ENCODE results near the gene GPALPP1.

The GPALPP1 gene

DNA sequence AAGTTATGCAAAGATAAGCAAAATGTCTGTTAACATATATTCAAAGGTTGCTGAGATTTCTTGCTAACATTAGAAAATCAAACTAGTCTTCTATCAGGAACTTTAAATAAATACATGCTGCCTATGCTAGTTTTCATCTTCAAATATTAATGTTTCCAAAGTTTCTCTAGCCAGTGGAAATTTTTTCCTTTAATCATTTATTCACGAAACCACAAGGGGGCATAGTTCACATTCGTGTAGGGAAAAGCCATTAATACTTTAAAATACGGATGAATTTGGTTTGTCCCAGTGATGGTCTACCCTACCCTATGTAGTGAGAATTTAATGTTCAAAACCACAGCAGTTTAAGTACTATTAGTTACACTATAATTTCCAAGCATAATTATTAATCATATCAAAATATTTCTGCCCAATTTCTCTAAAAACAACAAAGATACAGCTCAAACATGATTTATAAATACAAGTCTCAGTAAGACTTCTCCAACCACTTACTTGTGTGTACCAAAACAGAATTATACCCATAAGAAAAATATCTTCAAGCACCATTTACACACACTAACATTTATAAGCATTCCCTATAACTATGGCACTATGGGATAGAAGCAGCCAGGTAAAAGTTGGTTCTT, 16.3 kb upstream of the GPALPP1 start:
- no peak for DNase-seq (ENCODE audit: extremely low read depth, insufficient read length)
- no peaks in the 10 kb centered on the region for H3K36me3 ChIP-seq (ENCODE audit: control insufficient read depth, insufficient read depth, low read length)

DNA sequence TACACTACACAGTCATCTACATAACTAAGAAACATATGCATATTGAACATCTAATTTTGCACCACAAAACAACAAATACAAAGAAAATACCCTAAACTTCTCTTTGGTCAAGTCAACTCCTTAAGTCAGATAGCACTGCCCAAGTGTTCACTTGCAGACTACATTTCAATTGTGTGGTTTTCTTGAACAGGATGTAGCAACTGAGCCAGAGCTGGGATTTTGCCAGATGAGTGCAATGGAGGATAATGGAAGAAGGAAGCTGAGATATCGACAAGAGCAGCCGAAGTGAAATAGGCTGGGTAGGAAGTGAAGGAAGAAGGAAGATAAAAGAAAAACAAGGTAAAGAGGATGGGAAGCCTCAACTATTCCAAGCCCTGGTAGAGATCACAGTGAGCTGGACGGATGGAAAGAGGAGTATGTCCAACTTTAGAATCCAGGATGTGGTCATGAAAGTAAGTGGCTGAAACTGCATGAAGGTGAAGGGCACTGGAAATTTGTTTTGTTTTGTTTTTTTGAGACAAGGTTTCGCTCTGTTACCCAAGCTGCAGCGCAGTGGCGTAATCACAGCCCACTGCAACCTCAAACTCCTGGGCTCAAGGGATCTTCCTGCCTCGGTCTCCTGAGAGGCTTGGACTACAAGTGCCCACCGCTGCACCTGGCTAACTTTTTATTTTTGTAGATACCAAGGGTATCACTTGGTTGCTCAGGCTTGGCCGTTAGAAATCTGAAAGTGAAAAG, 15.1 kb upstream of the GPALPP1 start:
- H3K4me3 ChIP-seq (replicated peaks; ENCODE audit: low read depth, low read length): peak overlapping the region; percentile 29
- no peaks in the 10 kb centered on the region for H3K36me3 ChIP-seq (ENCODE audit: control insufficient read depth, insufficient read depth, low read length)
- DNase-seq (ENCODE audit: extremely low read depth, insufficient read length): peak; percentile 9

More for the DNA sequence above, 16.3 kb upstream of the GPALPP1 start:
- TF ChIP-seq, protein P1, sequence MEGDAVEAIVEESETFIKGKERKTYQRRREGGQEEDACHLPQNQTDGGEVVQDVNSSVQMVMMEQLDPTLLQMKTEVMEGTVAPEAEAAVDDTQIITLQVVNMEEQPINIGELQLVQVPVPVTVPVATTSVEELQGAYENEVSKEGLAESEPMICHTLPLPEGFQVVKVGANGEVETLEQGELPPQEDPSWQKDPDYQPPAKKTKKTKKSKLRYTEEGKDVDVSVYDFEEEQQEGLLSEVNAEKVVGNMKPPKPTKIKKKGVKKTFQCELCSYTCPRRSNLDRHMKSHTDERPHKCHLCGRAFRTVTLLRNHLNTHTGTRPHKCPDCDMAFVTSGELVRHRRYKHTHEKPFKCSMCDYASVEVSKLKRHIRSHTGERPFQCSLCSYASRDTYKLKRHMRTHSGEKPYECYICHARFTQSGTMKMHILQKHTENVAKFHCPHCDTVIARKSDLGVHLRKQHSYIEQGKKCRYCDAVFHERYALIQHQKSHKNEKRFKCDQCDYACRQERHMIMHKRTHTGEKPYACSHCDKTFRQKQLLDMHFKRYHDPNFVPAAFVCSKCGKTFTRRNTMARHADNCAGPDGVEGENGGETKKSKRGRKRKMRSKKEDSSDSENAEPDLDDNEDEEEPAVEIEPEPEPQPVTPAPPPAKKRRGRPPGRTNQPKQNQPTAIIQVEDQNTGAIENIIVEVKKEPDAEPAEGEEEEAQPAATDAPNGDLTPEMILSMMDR (IDR thresholded peaks at IDR 0.05; ENCODE audit: insufficient read depth, low read length, poor library complexity, severe bottlenecking): peak; percentile 42
- H3K4me3 ChIP-seq (replicated peaks; ENCODE audit: low read depth, low read length): no peak overlapping the region
- H3K27me3 ChIP-seq (replicated peaks; ENCODE audit: control insufficient read depth, insufficient read depth, low read length): no peaks in the 10 kb centered on the region

DNA sequence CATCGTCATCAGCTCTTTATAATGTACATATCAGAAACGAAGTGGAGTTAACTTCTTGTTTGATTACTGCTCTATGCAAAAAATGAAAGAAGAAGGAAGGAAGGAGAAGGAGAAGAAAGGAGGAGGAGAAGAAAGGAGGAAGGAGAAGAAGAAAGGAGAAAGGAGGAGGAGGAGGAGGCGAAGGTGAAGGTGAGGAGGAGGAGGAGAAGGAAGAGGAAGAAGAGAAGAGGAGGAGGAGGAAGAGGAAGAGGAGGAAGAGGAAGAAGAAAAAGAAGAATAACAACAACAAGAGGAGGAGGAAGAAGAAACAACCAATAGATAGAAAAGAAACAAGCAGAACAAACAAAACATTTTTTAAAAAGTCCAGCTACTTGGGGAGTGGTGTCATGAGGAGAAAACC, 13.1 kb upstream of the GPALPP1 start:
- TF ChIP-seq, protein P1 (IDR thresholded peaks at IDR 0.05; ENCODE audit: insufficient read depth, low read length, poor library complexity, severe bottlenecking): no peak
- Histone ChIP-seq H3K36me3 (ENCODE audit: control insufficient read depth, insufficient read depth, low read length) (no peaks in the 10 kb centered on the region), H3K27me3 (replicated peaks; ENCODE audit: control insufficient read depth, insufficient read depth, low read length) (no peaks in the 10 kb centered on the region), H3K4me3 (replicated peaks; ENCODE audit: low read depth, low read length) (no peak overlapping the region)
- no peak for DNase-seq (ENCODE audit: extremely low read depth, insufficient read length)

More for the DNA sequence above, 15.1 kb upstream of the GPALPP1 start:
- TF ChIP-seq, protein P1 (IDR thresholded peaks at IDR 0.05; ENCODE audit: insufficient read depth, low read length, poor library complexity, severe bottlenecking): no peak
- no peaks in the 10 kb centered on the region for H3K27me3 ChIP-seq (replicated peaks; ENCODE audit: control insufficient read depth, insufficient read depth, low read length)

DNA sequence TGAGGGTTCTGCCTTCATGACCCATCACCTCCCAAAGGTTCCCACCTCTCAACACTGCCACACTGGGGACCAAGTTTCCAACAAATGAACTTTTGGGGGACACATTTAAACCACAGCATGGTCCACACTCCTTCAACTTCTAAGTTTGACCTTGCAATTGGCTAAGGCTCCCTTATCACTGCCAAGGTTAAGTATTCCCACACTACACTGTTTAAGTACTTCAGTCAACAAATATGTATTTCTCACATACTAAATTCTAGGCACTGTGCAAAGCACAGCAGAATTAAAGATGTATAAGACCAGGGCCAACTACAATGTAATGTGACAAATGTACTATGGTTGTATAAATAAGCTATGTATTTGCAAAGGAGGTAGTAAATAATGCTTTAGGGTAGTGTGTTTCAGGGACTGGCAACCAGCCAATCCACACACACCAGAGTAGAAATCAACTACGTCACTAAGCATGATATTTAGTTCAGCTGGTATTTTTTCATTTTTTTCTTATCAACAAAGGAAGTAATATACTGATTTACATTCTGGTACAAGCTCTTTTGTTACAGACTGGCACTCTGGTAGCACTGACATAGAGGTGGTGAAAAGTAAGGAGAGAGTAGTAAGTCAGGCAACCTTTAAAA, 12.3 kb upstream of the GPALPP1 start:
- H3K27me3 ChIP-seq (replicated peaks; ENCODE audit: control insufficient read depth, insufficient read depth, low read length): no peaks in the 10 kb centered on the region
- no peak overlapping the region for H3K4me3 ChIP-seq (replicated peaks; ENCODE audit: low read depth, low read length)
- H3K36me3 ChIP-seq (ENCODE audit: control insufficient read depth, insufficient read depth, low read length): no peaks in the 10 kb centered on the region
- DNase-seq (ENCODE audit: extremely low read depth, insufficient read length): no peak
- TF ChIP-seq, protein P1 (IDR thresholded peaks at IDR 0.05; ENCODE audit: insufficient read depth, low read length, poor library complexity, severe bottlenecking): no peak

DNA sequence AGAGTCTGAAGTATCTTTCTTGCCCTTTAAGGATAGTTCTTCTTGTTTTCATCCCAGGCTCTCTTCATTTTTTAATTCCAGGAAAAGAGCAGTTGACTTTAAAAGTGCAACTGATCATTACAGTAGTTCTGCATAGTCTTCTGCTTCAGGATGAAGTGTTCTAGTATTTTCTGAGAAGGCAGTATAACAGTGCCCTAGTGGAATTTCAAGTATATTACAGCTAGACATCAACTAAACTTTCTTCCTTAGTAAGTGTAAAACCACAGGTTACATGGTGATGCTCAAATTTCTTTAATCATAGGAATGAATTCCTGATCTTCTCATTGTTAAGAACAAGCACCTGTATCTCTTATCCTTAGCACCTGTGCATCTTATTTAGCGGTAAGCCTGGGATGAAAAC, 11.0 kb upstream of the GPALPP1 start:
- Histone ChIP-seq H3K4me3 (replicated peaks; ENCODE audit: low read depth, low read length) (no peak overlapping the region), H3K27me3 (replicated peaks; ENCODE audit: control insufficient read depth, insufficient read depth, low read length) (no peaks in the 10 kb centered on the region), H3K36me3 (ENCODE audit: control insufficient read depth, insufficient read depth, low read length) (no peaks in the 10 kb centered on the region)
- TF ChIP-seq, protein P1 (IDR thresholded peaks at IDR 0.05; ENCODE audit: insufficient read depth, low read length, poor library complexity, severe bottlenecking): peak; percentile 9
- no peak for DNase-seq (ENCODE audit: extremely low read depth, insufficient read length)
